ENCODE data around the gene FANCC.
"Not testable (repeated sequence)": the region's sequence is repeated elsewhere in the genome, so short reads cannot be mapped to it uniquely, and the experiment has no call there.

Gene FANCC

GRCh38 chr9:95329061-95329460 lies 11.6 kb upstream of the FANCC start:
- DNase-seq: not testable (repeated sequence)

- no peak for DNase-seq
Observed at GRCh38 chr9:95327239-95327865, 9.8 kb upstream of the FANCC start.

GRCh38 chr9:95325221-95325620 lies 7.7 kb upstream of the FANCC start:
- no peak for DNase-seq

- DNase-seq: no peak
Observed at GRCh38 chr9:95317893-95318211, 343 bp upstream of the FANCC start.

- peak; percentile 32 for DNase-seq
Observed at GRCh38 chr9:95316794-95317118, 753 bp downstream of the FANCC start.

- DNase-seq: no peak
Observed at GRCh38 chr9:95316274-95316673, 1.2 kb downstream of the FANCC start.

GRCh38 chr9:95315108-95315746 lies 2.3 kb downstream of the FANCC start:
- DNase-seq: no peak

- peak; percentile 33 for DNase-seq
Observed at GRCh38 chr9:95313010-95313498, 4.5 kb downstream of the FANCC start.

- DNase-seq: no peak
Observed at GRCh38 chr9:95311961-95312360, 5.5 kb downstream of the FANCC start.

- DNase-seq: no peak
Observed at GRCh38 chr9:95307538-95307937, 10.0 kb downstream of the FANCC start.

GRCh38 chr9:95306819-95307218 lies 10.7 kb downstream of the FANCC start:
- DNase-seq: no peak

GRCh38 chr9:95305770-95306492 lies 11.6 kb downstream of the FANCC start:
- DNase-seq: no peak

GRCh38 chr9:95302479-95302878 lies 15.0 kb downstream of the FANCC start:
- DNase-seq: no peak

- DNase-seq: no peak
Observed at GRCh38 chr9:95297760-95298159, 19.7 kb downstream of the FANCC start.

- DNase-seq: no peak
Observed at GRCh38 chr9:95297316-95297715, 20.2 kb downstream of the FANCC start.

GRCh38 chr9:95296761-95297160 lies 20.7 kb downstream of the FANCC start:
- DNase-seq: no peak

- DNase-seq: not testable (repeated sequence)
Observed at GRCh38 chr9:95293296-95293695, 24.2 kb downstream of the FANCC start.

- DNase-seq: no peak
Observed at GRCh38 chr9:95292226-95292625, 25.3 kb downstream of the FANCC start.

GRCh38 chr9:95286151-95286550 lies 31.4 kb downstream of the FANCC start:
- no peak for DNase-seq

- DNase-seq: no peak
Observed at GRCh38 chr9:95285307-95285706, 32.2 kb downstream of the FANCC start.

- DNase-seq: no peak
Observed at GRCh38 chr9:95284162-95285080, 33.1 kb downstream of the FANCC start.

- DNase-seq: no peak
Observed at GRCh38 chr9:95283673-95284072, 33.8 kb downstream of the FANCC start.

- no peak for DNase-seq
Observed at GRCh38 chr9:95282332-95282731, 35.2 kb downstream of the FANCC start.
